PC-3 (cell line): ENCODE data around the gene UBXN6. TPM values are rescaled to one million over a fixed set of nuclear protein-coding genes. Genes with fewer than 3 reads are reported as not detected.

ENCODE experiments used
- ATAC-seq: fragments of 200-7000 bp; cut with Tn5 transposase; 2 replicates; pipeline ENCODE4 v1.9.1; 2020; ENCODE audit warnings: mild to moderate bottlenecking, moderate library complexity
- BruUV-seq: library from RNA; stranded (reverse); fragments of 400-500 nt; replicated peaks from 2 replicates; lab custom pipeline; 2021; lab: Mats Ljungman, UMichigan
- CTCF ChIA-PET: fragments of 300-600 bp; sonication (Branson Sonifier 250); formaldehyde crosslinking; loops from one replicate; lab custom pipeline; 2022; ENCODE audit warnings: antibody characterized with exemption; lab: Charles Lee
- POLR2A ChIA-PET: fragments of 300-600 bp; sonication (Branson Sonifier 250); formaldehyde crosslinking; loops from one replicate; lab custom pipeline; 2022; ENCODE audit warnings: antibody characterized with exemption; ENCODE audit not compliant: unreplicated experiment; lab: Charles Lee
- DNase-seq: peaks from one replicate; pipeline ENCODE4 v3.0.0-alpha.2; 2015
- H2AFZ ChIP-seq: fragments of 300-600 bp; sonication (generic); 2 replicates; pipeline ENCODE4 v1.6.0; 2016; ENCODE audit warnings: antibody characterized with exemption, low read length
- H3F3A ChIP-seq: fragments of 300-600 bp; sonication (generic); one replicate; pipeline ENCODE4 v1.6.0; 2017; ENCODE audit warnings: antibody characterized with exemption, low read length, control low read depth, mild to moderate bottlenecking; ENCODE audit not compliant: unreplicated experiment
- H3K27ac ChIP-seq: fragments of 300-600 bp; sonication (generic); 2 replicates; pipeline ENCODE4 v1.5.1; 2016; ENCODE audit warnings: mild to moderate bottlenecking, low read length
- H3K27me3 ChIP-seq: fragments of 300-600 bp; sonication (generic); 2 replicates; pipeline ENCODE4 v1.6.1; 2016; ENCODE audit warnings: low read length, mixed read lengths
- H3K36me3 ChIP-seq: fragments of 300-600 bp; sonication (generic); 2 replicates; pipeline ENCODE4 v1.6.1; 2016; ENCODE audit warnings: low read depth, mixed run types, low read length, mixed read lengths
- H3K4me1 ChIP-seq: fragments of 300-600 bp; sonication (generic); 2 replicates; pipeline ENCODE4 v1.5.1; 2016; ENCODE audit warnings: low read length; ENCODE audit not compliant: insufficient read depth
- H3K4me2 ChIP-seq: fragments of 300-600 bp; sonication (generic); 2 replicates; pipeline ENCODE4 v1.6.0; 2016; ENCODE audit warnings: low read length
- H3K4me3 ChIP-seq: fragments of 300-600 bp; sonication (generic); 2 replicates; pipeline ENCODE4 v1.5.1; 2016; ENCODE audit warnings: mild to moderate bottlenecking, low read length, mixed read lengths
- H3K79me2 ChIP-seq: fragments of 300-600 bp; sonication (generic); 2 replicates; pipeline ENCODE4 v1.6.1; 2017; ENCODE audit warnings: low read length, mixed read lengths
- H3K9ac ChIP-seq: fragments of 300-600 bp; sonication (generic); 2 replicates; pipeline ENCODE4 v1.6.0; 2016; ENCODE audit warnings: mild to moderate bottlenecking, low read length
- H3K9me2 ChIP-seq: fragments of 300-600 bp; sonication (generic); replicated peaks from 2 replicates; pipeline ENCODE4 v1.6.1; 2016; ENCODE audit warnings: mixed run types, low read length, mixed read lengths
- H3K9me3 ChIP-seq: fragments of 300-600 bp; sonication (generic); 2 replicates; pipeline ENCODE4 v1.6.1; 2016; ENCODE audit warnings: low read length, mixed read lengths
- H4K20me1 ChIP-seq: fragments of 300-600 bp; sonication (generic); 2 replicates; pipeline ENCODE4 v1.6.1; 2016; ENCODE audit warnings: low read length, mixed read lengths
- EZH2 ChIP-seq: fragments of 300-600 bp; sonication (generic); IDR thresholded peaks from one replicate; pipeline ENCODE4 v1.6.1; 2017; ENCODE audit warnings: antibody characterized with exemption, mild to moderate bottlenecking, low read length; ENCODE audit not compliant: unreplicated experiment
- EZH2phosphoT487 ChIP-seq: fragments of 300-600 bp; sonication (generic); IDR thresholded peaks from 2 replicates; pipeline ENCODE4 v1.6.1; 2018; ENCODE audit warnings: mild to moderate bottlenecking, antibody characterized with exemption, low read length, borderline replicate concordance
- intact Hi-C: fragments of 100-400 bp; cut with micrococcal nuclease; formaldehyde crosslinking; loops from 2 replicates; pipeline ENCODE4 v1.9.0; 2023
- microRNA-seq: library from miRNA; unstranded; fragments of <30 nt; microRNA quantifications from one replicate; pipeline ENCODE4 v1.1.0, GENCODE V29; 2020; ENCODE audit not compliant: unreplicated experiment
- total RNA-seq: library from RNA; depleted of rRNA; stranded (reverse); fragments of >200 nt; gene quantifications from 2 replicates; pipeline ENCODE4 v1.2.3, GENCODE V29; 2014; rRNA removed
- TF ChIP-seq, protein P1 (sequence below): fragments of 300-600 bp; sonication (generic); conservative IDR thresholded peaks from 2 replicates; pipeline ENCODE4 v1.5.1; 2017; ENCODE audit warnings: antibody characterized with exemption, low read depth, mild to moderate bottlenecking, low read length

Gene UBXN6
- total RNA-seq, 1 experiment from 2014 or later: 64.0 TPM

DNA sequence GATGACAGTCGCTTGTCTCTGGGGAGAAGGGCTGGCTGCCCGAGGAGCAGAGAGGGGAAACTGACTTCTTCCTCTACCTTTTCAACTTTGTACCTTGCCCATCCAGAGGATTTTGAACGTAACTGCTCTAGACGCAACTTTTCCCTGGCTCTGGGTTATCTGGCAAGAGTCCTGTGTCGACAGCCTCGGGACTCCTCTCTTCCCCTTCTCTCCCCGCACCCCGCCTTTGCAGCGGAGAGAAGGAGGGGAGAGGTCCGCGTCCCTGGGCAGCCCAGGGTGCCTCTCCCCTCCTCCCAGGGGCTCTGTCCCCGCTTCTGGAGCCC is 57.8 kb downstream of the UBXN6 start:
- Histone ChIP-seq H3K36me3 (peaks cover 4% of the 10 kb centered on the region; the same call in 1 of the 2 replicates), H3F3A (no peaks in the 10 kb centered on the region), H3K79me2 (peaks cover 76% of the 10 kb centered on the region), H2AFZ (peak overlapping the region; percentile 34; the same call in 1 of the 2 replicates), H3K9me3 (no peaks in the 10 kb centered on the region), H3K27ac (no peak overlapping the region), H3K4me2 (peak overlapping the region; percentile 97), H3K9me2 (no peaks in the 10 kb centered on the region), H3K4me3 (peak overlapping the region; percentile 97), H4K20me1 (peaks cover 16% of the 10 kb centered on the region; the same call in 1 of the 2 replicates), H3K27me3 (no peaks in the 10 kb centered on the region), H3K4me1 (peaks cover 24% of the 10 kb centered on the region), H3K9ac (peak overlapping the region; percentile 94)
- DNase-seq: peak; percentile 9
- TF ChIP-seq, protein P1, sequence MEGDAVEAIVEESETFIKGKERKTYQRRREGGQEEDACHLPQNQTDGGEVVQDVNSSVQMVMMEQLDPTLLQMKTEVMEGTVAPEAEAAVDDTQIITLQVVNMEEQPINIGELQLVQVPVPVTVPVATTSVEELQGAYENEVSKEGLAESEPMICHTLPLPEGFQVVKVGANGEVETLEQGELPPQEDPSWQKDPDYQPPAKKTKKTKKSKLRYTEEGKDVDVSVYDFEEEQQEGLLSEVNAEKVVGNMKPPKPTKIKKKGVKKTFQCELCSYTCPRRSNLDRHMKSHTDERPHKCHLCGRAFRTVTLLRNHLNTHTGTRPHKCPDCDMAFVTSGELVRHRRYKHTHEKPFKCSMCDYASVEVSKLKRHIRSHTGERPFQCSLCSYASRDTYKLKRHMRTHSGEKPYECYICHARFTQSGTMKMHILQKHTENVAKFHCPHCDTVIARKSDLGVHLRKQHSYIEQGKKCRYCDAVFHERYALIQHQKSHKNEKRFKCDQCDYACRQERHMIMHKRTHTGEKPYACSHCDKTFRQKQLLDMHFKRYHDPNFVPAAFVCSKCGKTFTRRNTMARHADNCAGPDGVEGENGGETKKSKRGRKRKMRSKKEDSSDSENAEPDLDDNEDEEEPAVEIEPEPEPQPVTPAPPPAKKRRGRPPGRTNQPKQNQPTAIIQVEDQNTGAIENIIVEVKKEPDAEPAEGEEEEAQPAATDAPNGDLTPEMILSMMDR: no peak
- TF ChIP-seq EZH2phosphoT487 (no peak), EZH2 (no peak)
- BruUV-seq: no TSS peak
- peak; percentile 1 for ATAC-seq
- intact Hi-C loops: loop anchor here (1.0 kb wide), 1 partner anchor 25 kb away; no protein-coding TSS in a partner anchor
- ChIA-PET CTCF (interaction anchor here (0.6 to 1.0 kb wide), 7 partner anchors 18 to 104 kb away, joined by 3 to 8 read pairs (median 5); partner anchors contain the start of genes HDGFL2 and MPND), POLR2A (no interaction called here)

DNA sequence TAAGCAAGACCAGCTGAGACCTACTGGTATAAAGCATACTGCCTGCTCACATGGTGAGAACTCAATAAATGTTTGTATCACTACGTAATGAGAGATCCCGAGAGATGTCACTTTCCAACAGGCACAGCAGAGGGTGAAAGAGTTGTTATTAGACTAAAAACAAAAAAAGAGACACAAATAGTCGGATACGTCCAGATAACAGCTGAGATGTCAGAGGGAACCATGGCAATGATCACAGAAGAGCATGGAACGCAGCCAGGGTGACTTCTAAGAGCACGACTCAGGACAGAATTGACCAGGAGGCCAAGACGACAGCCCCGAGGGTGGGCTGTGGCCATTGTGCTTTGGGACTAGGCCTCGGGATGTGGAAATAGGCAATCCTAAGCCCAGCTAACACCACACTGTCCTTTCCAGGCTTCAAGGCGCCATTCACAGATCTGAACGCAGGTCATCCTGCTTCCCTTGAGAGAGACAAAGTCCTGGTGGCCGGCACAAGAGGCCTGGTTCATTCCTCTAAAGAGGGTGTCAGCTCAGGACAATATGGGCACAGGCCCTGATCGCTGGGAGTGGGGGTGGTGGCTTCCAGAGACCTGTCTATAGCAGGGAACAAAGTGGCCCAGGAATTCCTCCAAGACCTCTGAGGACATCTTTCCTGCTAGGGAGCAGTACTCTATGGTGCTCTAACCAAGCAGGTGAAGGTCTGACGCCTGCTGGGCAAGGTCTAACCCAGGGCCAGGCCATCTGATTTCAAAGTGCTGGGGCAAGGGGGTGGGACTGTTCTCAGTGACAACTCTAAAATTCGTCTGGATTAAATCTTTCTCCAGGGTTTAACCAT is 60.4 kb downstream of the UBXN6 start:
- Histone ChIP-seq H3K9ac (no peak overlapping the region), H4K20me1 (peaks cover 8% of the 10 kb centered on the region; the same call in 1 of the 2 replicates)
- CTCF ChIA-PET: no interaction called here

More for the DNA sequence above, 60.4 kb downstream of the UBXN6 start:
- Histone ChIP-seq H3K4me1 (peaks cover 12% of the 10 kb centered on the region), H3K79me2 (peaks cover 79% of the 10 kb centered on the region), H2AFZ (no peak overlapping the region), H3K27me3 (no peaks in the 10 kb centered on the region), H3K4me2 (no peak overlapping the region), H3K36me3 (peaks cover 4% of the 10 kb centered on the region; the same call in 1 of the 2 replicates), H3K9me3 (no peaks in the 10 kb centered on the region), H3K9me2 (no peaks in the 10 kb centered on the region), H3F3A (no peaks in the 10 kb centered on the region), H3K4me3 (no peak overlapping the region), H3K27ac (no peak overlapping the region)
- no TSS peak for BruUV-seq
- intact Hi-C loops: no loop called here
- POLR2A ChIA-PET: no interaction called here
- no peak for DNase-seq
- TF ChIP-seq, protein P1: no peak
- TF ChIP-seq EZH2 (no peak), EZH2phosphoT487 (no peak)
- ATAC-seq: no peak

Small RNA genes lying within 50 kb of the gene (microRNA-seq; reads per million reads assigned to microRNA genes)
- gene MIR4746: 3.8 reads per million, percentile 15 among the genes with 10 or more reads in this experiment

Other genes starting within 250 kb of the UBXN6 start
- not detected in 2 replicates for gene EBI3, start 228.3 kb downstream of the UBXN6 start, total RNA-seq
- gene YJU2, start 210.7 kb downstream of the UBXN6 start, total RNA-seq: 33.1 and 45.6 TPM in 2 replicates
- gene SHD, start 178.5 kb downstream of the UBXN6 start, total RNA-seq: 0.11 TPM in 1 of 2 replicates, not detected in the other
- gene TMIGD2, start 155.4 kb downstream of the UBXN6 start, total RNA-seq: not detected in 2 replicates
- gene FSD1, start 153.2 kb downstream of the UBXN6 start, total RNA-seq: 8.7 and 11.3 TPM in 2 replicates
- 71.1 and 72.6 TPM in 2 replicates for gene STAP2, start 119.0 kb downstream of the UBXN6 start, total RNA-seq
- gene MPND, start 114.2 kb downstream of the UBXN6 start, total RNA-seq: 5.6 and 10.9 TPM in 2 replicates
- 59.8 and 71.1 TPM in 2 replicates for gene SH3GL1, start 57.2 kb downstream of the UBXN6 start, total RNA-seq
- 48.9 and 59.8 TPM in 2 replicates for gene CHAF1A, start 55.2 kb downstream of the UBXN6 start, total RNA-seq
- gene HDGFL2, start 14.5 kb upstream of the UBXN6 start, total RNA-seq: 111 and 165 TPM in 2 replicates
- gene PLIN4, start 60.7 kb upstream of the UBXN6 start, total RNA-seq: 9.1 and 9.8 TPM in 2 replicates
- gene PLIN5, start 77.4 kb upstream of the UBXN6 start, total RNA-seq: 1.2 and 3.3 TPM in 2 replicates
- gene LRG1, start 82.2 kb upstream of the UBXN6 start, total RNA-seq: 0.23 and 0.51 TPM in 2 replicates
- 7.3 and 9.0 TPM in 2 replicates for gene SEMA6B, start 101.9 kb upstream of the UBXN6 start, total RNA-seq
- 8.3 and 12.0 TPM in 2 replicates for gene TNFAIP8L1, start 181.7 kb upstream of the UBXN6 start, total RNA-seq
- 426 and 474 TPM in 2 replicates for gene MYDGF, start 212.5 kb upstream of the UBXN6 start, total RNA-seq